ENCODE measurements around the gene IGIP. TPM values are rescaled to one million over a fixed set of nuclear protein-coding genes. Genes with fewer than 3 reads are reported as not detected.

The IGIP gene
- total and polyA plus RNA-seq, 4 donors = 9.6 to 34.4 (median 12.6) TPM

DNA sequence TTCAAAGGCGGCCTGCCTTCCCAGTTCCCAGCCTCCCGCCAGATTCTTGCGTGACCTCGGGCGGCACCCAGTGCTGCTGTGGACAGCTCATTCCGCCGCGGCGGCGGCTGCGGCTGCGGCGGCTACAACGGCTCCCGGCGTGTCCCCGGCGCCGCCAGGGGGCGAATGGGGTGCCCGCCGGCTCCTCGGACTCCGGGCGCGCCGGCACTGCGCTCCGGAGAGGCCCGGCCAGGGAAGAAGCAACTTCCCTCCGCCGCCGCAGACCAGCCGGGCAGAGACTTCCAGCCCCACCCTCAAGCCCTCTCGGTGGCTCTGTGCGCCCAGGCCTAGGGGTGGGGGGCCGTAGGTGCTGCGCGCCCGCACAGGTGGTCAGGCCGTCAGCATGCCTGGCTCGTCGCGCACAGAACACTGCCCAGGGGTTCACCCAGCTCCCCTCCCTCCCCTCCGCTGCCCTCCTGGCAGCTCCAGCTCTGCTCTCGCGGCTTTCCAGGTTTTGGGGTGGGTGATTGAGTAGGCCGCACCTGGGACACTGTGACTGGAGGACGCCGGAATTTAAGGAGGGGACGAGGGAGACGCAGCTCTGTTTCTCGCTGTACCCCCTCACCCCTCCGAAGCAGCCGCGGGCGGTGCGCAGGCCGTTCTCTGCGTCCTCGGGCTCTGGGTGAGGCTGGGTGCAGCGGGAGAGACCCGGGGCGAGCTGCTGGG, 20.2 kb downstream of the IGIP start:
- Histone ChIP-seq H3K27ac (ENCODE audit: low read depth, low read length) (no peak overlapping the region), H3K4me1 (ENCODE audit: control insufficient read depth, insufficient read depth, low read length) (peaks cover 22% of the 10 kb centered on the region), H3K27me3 (ENCODE audit: control insufficient read depth, insufficient read depth, low read length) (peaks cover 41% of the 10 kb centered on the region)

GRCh38 chr5:140146523-140146842, 20.7 kb downstream of the IGIP start:
- no peak overlapping the region for H3K4me3 ChIP-seq (ENCODE audit: low read depth, low read length)
- no peak overlapping the region for H3K27ac ChIP-seq (ENCODE audit: low read depth, low read length)
- no peaks in the 10 kb centered on the region for H3K36me3 ChIP-seq (ENCODE audit: control insufficient read depth, insufficient read depth, low read length)
- H3K9me3 ChIP-seq (ENCODE audit: control insufficient read depth, insufficient read depth, low read length) = no peaks in the 10 kb centered on the region
- peaks cover 22% of the 10 kb centered on the region for H3K4me1 ChIP-seq (ENCODE audit: control insufficient read depth, insufficient read depth, low read length)
- DNase-seq (ENCODE audit: low read depth in 4 of 6, low spot score in 6 of 6) = no peak
- 8% methylated on average over 14 of the region's 14 CpGs for WGBS (ENCODE audit: insufficient coverage)
- H3K27me3 ChIP-seq (ENCODE audit: control insufficient read depth, insufficient read depth, low read length) = peaks cover 41% of the 10 kb centered on the region

More for the DNA sequence above, 20.2 kb downstream of the IGIP start:
- H3K36me3 ChIP-seq (ENCODE audit: control insufficient read depth, insufficient read depth, low read length) = no peaks in the 10 kb centered on the region
- no peaks in the 10 kb centered on the region for H3K9me3 ChIP-seq (ENCODE audit: control insufficient read depth, insufficient read depth, low read length)
- DNase-seq (ENCODE audit: low read depth in 4 of 6, low spot score in 6 of 6) = peak in 4 of 6 donors; percentile 30 to 77 (median 47)
- peak overlapping the region; percentile 28 for H3K4me3 ChIP-seq (ENCODE audit: low read depth, low read length)
- under 1% methylated on average over 58 of the region's 64 CpGs for WGBS (ENCODE audit: insufficient coverage)

- no peaks in the 10 kb centered on the region for H3K9me3 ChIP-seq (ENCODE audit: control insufficient read depth, insufficient read depth, low read length)
- H3K36me3 ChIP-seq (ENCODE audit: control insufficient read depth, insufficient read depth, low read length) = no peaks in the 10 kb centered on the region
- no peak overlapping the region for H3K4me3 ChIP-seq (ENCODE audit: low read depth, low read length)
- H3K27me3 ChIP-seq (ENCODE audit: control insufficient read depth, insufficient read depth, low read length) = peaks cover 41% of the 10 kb centered on the region
- 100% methylated on average over 1 of the region's 1 CpG for WGBS (ENCODE audit: insufficient coverage)
- H3K4me1 ChIP-seq (ENCODE audit: control insufficient read depth, insufficient read depth, low read length) = peaks cover 28% of the 10 kb centered on the region
- H3K27ac ChIP-seq (ENCODE audit: low read depth, low read length) = no peak overlapping the region
- no peak for DNase-seq (ENCODE audit: low read depth in 4 of 6, low spot score in 6 of 6)
Observed at GRCh38 chr5:140147460-140147859, 21.7 kb downstream of the IGIP start.

DNA sequence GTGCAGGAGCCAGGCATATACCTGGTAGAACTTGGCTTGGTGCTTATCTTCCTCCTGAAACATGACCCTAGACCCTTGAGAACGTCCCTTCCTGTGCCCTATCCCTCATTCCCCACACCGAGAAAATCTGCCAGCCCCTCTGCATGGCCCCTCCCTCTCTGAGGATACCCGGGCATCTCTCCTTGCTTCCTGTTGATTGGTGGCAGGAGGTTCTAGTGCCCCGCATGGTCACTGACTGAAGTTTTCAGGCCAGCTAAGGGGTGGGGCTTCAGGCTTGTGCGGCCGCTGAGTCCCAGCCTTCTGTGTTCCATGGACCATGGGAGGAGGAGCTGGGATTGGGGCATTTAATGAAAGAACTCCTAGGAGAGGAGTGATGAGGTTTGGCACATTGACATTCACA, 22.8 kb downstream of the IGIP start:
- Histone ChIP-seq H3K4me1 (ENCODE audit: control insufficient read depth, insufficient read depth, low read length) (peaks cover 39% of the 10 kb centered on the region), H3K36me3 (ENCODE audit: control insufficient read depth, insufficient read depth, low read length) (no peaks in the 10 kb centered on the region), H3K27me3 (ENCODE audit: control insufficient read depth, insufficient read depth, low read length) (peaks cover 45% of the 10 kb centered on the region), H3K9me3 (ENCODE audit: control insufficient read depth, insufficient read depth, low read length) (no peaks in the 10 kb centered on the region), H3K27ac (ENCODE audit: low read depth, low read length) (no peak overlapping the region), H3K4me3 (ENCODE audit: low read depth, low read length) (no peak overlapping the region)
- no peak for DNase-seq (ENCODE audit: low read depth in 4 of 6, low spot score in 6 of 6)
- 25% methylated on average over 3 of the region's 6 CpGs for WGBS (ENCODE audit: insufficient coverage)

GRCh38 chr5:140150201-140150600, 24.5 kb downstream of the IGIP start:
- 100% methylated on average over 1 of the region's 2 CpGs for WGBS (ENCODE audit: insufficient coverage)
- peaks cover 41% of the 10 kb centered on the region for H3K27me3 ChIP-seq (ENCODE audit: control insufficient read depth, insufficient read depth, low read length)

DNA sequence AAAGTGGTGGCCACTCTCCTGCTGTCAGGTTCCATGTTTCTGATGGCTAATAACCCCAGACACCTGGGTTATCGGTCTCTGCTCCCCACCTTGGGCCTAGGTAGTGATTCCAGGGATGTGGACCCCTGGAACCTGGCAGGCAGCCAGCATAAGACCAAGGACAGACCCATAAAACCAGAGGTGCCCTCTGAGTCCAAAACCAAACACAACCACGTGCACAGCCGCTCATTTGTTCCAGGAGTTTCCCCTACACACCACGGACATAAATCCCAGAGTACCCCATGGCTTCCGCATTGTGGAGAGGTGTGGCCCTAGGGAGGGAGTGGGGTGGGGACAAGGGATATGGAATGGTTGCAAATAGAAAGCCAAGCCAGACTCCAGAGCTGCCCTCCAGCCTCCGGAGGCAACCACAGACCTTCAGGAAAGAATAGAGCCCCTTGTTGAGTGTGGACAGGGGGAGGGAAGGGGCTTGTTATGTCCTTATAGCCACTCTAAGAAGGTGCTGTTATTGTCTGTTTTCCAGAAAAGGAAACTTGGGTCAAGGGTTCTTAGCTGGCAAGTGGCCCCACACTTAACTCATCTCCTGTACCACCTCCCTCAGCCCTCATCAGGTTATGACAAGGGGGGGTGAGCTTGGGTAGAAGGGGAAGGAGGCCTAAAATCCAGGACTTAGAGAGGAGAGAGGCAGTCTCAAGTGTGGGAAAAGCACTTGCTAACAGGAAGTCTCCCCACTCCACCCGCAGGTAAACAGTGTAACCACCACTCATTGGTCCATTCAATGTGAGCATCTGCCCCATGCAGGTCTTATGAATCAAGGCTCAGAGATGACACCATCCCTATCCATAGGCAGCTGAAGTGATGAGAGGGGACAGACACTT, 25.6 kb downstream of the IGIP start:
- H3K9me3 ChIP-seq (ENCODE audit: control insufficient read depth, insufficient read depth, low read length) = no peaks in the 10 kb centered on the region
- H3K4me3 ChIP-seq (ENCODE audit: low read depth, low read length) = no peak overlapping the region
- no peaks in the 10 kb centered on the region for H3K36me3 ChIP-seq (ENCODE audit: control insufficient read depth, insufficient read depth, low read length)
- peaks cover 31% of the 10 kb centered on the region for H3K27me3 ChIP-seq (ENCODE audit: control insufficient read depth, insufficient read depth, low read length)
- H3K4me1 ChIP-seq (ENCODE audit: control insufficient read depth, insufficient read depth, low read length) = peaks cover 32% of the 10 kb centered on the region
- H3K27ac ChIP-seq (ENCODE audit: low read depth, low read length) = no peak overlapping the region
- 68% methylated on average over 2 of the region's 7 CpGs for WGBS (ENCODE audit: insufficient coverage)
- DNase-seq (ENCODE audit: low read depth in 4 of 6, low spot score in 6 of 6) = no peak

More at GRCh38 chr5:140150201-140150600, 24.5 kb downstream of the IGIP start:
- H3K36me3 ChIP-seq (ENCODE audit: control insufficient read depth, insufficient read depth, low read length) = no peaks in the 10 kb centered on the region
- no peaks in the 10 kb centered on the region for H3K9me3 ChIP-seq (ENCODE audit: control insufficient read depth, insufficient read depth, low read length)
- no peak overlapping the region for H3K4me3 ChIP-seq (ENCODE audit: low read depth, low read length)
- H3K27ac ChIP-seq (ENCODE audit: low read depth, low read length) = no peak overlapping the region
- DNase-seq (ENCODE audit: low read depth in 4 of 6, low spot score in 6 of 6) = no peak
- H3K4me1 ChIP-seq (ENCODE audit: control insufficient read depth, insufficient read depth, low read length) = peaks cover 43% of the 10 kb centered on the region

DNA sequence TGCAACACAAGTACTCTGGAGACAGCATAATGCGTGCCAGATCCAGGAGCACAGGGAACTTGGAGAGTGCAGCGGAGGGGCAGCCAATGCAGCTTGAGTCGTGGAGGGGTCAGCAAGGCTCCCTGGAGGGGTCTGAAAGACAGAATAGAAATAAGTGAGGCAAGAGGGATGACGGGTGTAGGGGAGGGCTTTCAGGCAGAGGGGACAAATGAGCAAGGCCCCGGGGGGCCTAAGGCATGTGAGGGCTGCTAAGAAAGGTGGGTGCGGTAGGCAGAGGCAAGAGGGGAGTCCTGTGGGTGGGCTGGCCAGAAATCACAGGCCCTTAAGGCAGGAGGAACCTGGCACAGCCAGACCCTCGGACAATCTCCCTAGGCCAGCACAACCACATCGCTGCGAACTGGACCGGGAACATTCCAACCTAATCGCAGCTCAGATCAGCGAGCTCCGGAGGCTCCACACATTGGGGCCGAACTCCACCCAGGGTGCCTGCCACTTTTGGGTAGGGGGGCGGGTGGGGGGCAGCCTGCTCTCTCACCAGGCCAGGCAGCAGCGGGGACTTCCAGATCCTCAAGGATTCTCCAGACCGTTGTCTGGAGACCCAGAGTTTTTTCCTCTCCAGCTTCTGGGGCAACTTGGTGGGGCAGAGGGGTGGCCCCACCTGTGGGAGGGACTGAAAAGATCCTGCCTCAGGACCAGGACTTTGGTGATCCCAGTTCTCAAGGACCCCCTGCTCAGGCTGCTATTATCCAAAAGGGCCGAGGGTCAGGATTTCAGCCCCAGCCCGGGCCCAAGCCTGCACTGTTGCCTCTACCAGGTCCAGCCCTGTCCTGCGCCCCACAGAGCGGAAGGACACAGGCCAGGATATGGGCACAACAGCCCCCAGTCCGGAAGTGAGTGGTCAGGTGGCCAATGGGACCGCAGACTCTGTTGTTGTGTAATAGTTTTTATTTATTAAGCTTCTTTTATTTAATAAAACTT, 26.6 kb downstream of the IGIP start:
- no peaks in the 10 kb centered on the region for H3K36me3 ChIP-seq (ENCODE audit: control insufficient read depth, insufficient read depth, low read length)
- no peak overlapping the region for H3K4me3 ChIP-seq (ENCODE audit: low read depth, low read length)
- 50% methylated on average over 16 of the region's 23 CpGs for WGBS (ENCODE audit: insufficient coverage)
- DNase-seq (ENCODE audit: low read depth in 4 of 6, low spot score in 6 of 6) = no peak
- H3K27ac ChIP-seq (ENCODE audit: low read depth, low read length) = no peak overlapping the region
- H3K4me1 ChIP-seq (ENCODE audit: control insufficient read depth, insufficient read depth, low read length) = peaks cover 29% of the 10 kb centered on the region
- no peaks in the 10 kb centered on the region for H3K9me3 ChIP-seq (ENCODE audit: control insufficient read depth, insufficient read depth, low read length)
- peaks cover 22% of the 10 kb centered on the region for H3K27me3 ChIP-seq (ENCODE audit: control insufficient read depth, insufficient read depth, low read length)

GRCh38 chr5:140153255-140153654, 27.5 kb downstream of the IGIP start:
- DNase-seq (ENCODE audit: low read depth in 4 of 6, low spot score in 6 of 6) = no peak
- Histone ChIP-seq H3K27me3 (ENCODE audit: control insufficient read depth, insufficient read depth, low read length) (peaks cover 12% of the 10 kb centered on the region), H3K36me3 (ENCODE audit: control insufficient read depth, insufficient read depth, low read length) (no peaks in the 10 kb centered on the region), H3K9me3 (ENCODE audit: control insufficient read depth, insufficient read depth, low read length) (no peaks in the 10 kb centered on the region), H3K4me1 (ENCODE audit: control insufficient read depth, insufficient read depth, low read length) (peaks cover 33% of the 10 kb centered on the region), H3K27ac (ENCODE audit: low read depth, low read length) (no peak overlapping the region), H3K4me3 (ENCODE audit: low read depth, low read length) (no peak overlapping the region)
- 35% methylated on average over 6 of the region's 7 CpGs for WGBS (ENCODE audit: insufficient coverage)

DNA sequence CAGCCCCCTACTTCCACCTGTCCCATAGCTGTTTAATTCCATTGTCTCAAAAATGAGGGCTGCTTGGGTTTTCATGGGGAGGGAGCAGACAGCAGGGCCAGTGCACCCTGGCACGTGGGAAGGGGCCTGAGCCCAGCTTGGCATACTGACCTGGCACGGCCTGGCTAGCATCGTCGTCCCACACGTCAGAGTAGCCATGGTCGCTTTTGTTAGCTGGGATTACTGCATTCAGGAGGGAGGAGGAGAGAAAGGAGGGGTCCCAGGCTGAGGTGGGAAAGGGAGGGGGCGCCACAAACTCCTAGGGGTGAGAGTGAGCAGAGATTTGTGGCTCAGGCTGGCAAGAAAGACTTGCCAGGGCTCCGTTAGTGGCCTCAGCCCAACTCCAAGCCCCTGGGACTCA, 28.2 kb downstream of the IGIP start:
- H3K9me3 ChIP-seq (ENCODE audit: control insufficient read depth, insufficient read depth, low read length) = no peaks in the 10 kb centered on the region
- no peaks in the 10 kb centered on the region for H3K36me3 ChIP-seq (ENCODE audit: control insufficient read depth, insufficient read depth, low read length)
- H3K27ac ChIP-seq (ENCODE audit: low read depth, low read length) = no peak overlapping the region
- H3K4me3 ChIP-seq (ENCODE audit: low read depth, low read length) = no peak overlapping the region
- WGBS (ENCODE audit: insufficient coverage) = 31% methylated on average over 8 of the region's 8 CpGs
- peaks cover 28% of the 10 kb centered on the region for H3K4me1 ChIP-seq (ENCODE audit: control insufficient read depth, insufficient read depth, low read length)
- peak in 1 of 6 donors; percentile 41 for DNase-seq (ENCODE audit: low read depth in 4 of 6, low spot score in 6 of 6)
- peaks cover 8% of the 10 kb centered on the region for H3K27me3 ChIP-seq (ENCODE audit: control insufficient read depth, insufficient read depth, low read length)

Data from spinal cord (tissue), 10 donors.